GM12878 (cell line): ENCODE results near the gene GJA4. TPM values are rescaled to one million over a fixed set of nuclear protein-coding genes. Genes with fewer than 3 reads are reported as not detected.

Source experiments
- BHLHE40 ChIP-seq, 2 experiments: fragments of 450-650 bp in 1 of 2; IDR thresholded peaks; 2 replicates each; pipeline ENCODE4 v1.6.1; 2011 to 2017; ENCODE audit warnings: low read depth in 2 of 2, borderline replicate concordance in 1 of 2, improper control_type of control experiment in 1 of 2, low read length in 1 of 2, mild to moderate bottlenecking in 1 of 2
- FOXM1 ChIP-seq: IDR thresholded peaks from 2 replicates; pipeline ENCODE4 v1.6.1; 2012; ENCODE audit warnings: low read depth, mild to moderate bottlenecking, inconsistent platforms, low read length, moderate library complexity
- HCFC1 ChIP-seq: fragments of 150-350 bp; IDR thresholded peaks from 2 replicates; pipeline ENCODE4 v1.6.1; 2014; ENCODE audit warnings: low read length
- MEF2B ChIP-seq: fragments of 450-650 bp; IDR thresholded peaks from 2 replicates; pipeline ENCODE4 v1.6.1; 2018; ENCODE audit warnings: mild to moderate bottlenecking, moderate library complexity; ENCODE audit not compliant: partially characterized antibody, poor library complexity, severe bottlenecking
- MYB ChIP-seq: fragments of 150-350 bp; IDR thresholded peaks from 2 replicates; pipeline ENCODE4 v1.6.1; 2014; ENCODE audit warnings: mild to moderate bottlenecking, low read depth, low read length, borderline replicate concordance
- NBN ChIP-seq: fragments of 450-650 bp; IDR thresholded peaks from 2 replicates; pipeline ENCODE4 v1.6.1; 2016
- NRF1 ChIP-seq: conservative IDR thresholded peaks from 2 replicates; pipeline ENCODE4 v1.6.1; 2011; ENCODE audit warnings: mild to moderate bottlenecking, low read depth, low read length, improper control_type of control experiment
- RELA ChIP-seq: fragments of 450-650 bp; IDR thresholded peaks from 2 replicates; pipeline ENCODE4 v1.8.0; 2014; ENCODE audit warnings: borderline replicate concordance; ENCODE audit not compliant: partially characterized antibody
- ZBED1 ChIP-seq: IDR thresholded peaks from 2 replicates; pipeline ENCODE4 v1.6.1; 2016; ENCODE audit warnings: borderline replicate concordance
- ZNF207 ChIP-seq: fragments of 450-650 bp; IDR thresholded peaks from 2 replicates; pipeline ENCODE4 v1.6.1; 2014; ENCODE audit warnings: antibody characterized with exemption, mild to moderate bottlenecking, borderline replicate concordance
- polyA plus RNA-seq, 11 experiments: library from polyadenylated mRNA; depleted of rRNA in 4 of 11; unstranded in 6 of 11; stranded (reverse) in 5 of 11; fragments of >200 nt; fragmentation: Nextera tagmentation in 4 of 11; fragmentation: Illumina TruSeq in 1 of 11; extraction: Ambion mirVana in 4 of 11; extraction: Trizol in 1 of 11; gene quantifications; 1 replicate in 1 of 11; 2 replicates in 10 of 11; pipeline versions ENCODE4 v1.2.1 to v1.2.3, GENCODE V29; 2011 to 2016; ENCODE audit warnings: inconsistent platforms in 2 of 11, missing spikeins in 2 of 11, low read depth in 1 of 11
- total RNA-seq, 4 experiments: library from RNA; depleted of rRNA in 3 of 4; stranded (reverse); fragments of >200 nt in 3 of 4; fragmentation: Illumina TruSeq in 1 of 4; extraction: Trizol in 1 of 4; gene quantifications; 2 replicates each; pipeline versions ENCODE4 v1.2.1 to v1.2.3, GENCODE V29; 2013 to 2021
- TF ChIP-seq, protein P1 (sequence below): fragments of 150-350 bp; IDR thresholded peaks from 2 replicates; pipeline ENCODE4 v1.6.1; 2016; ENCODE audit warnings: low read depth, low read length

The GJA4 gene
- total and polyA plus RNA-seq, 10 of the 15 experiments (the other 5 are each of a cell fraction or from before 2014, with no cell fraction given) = 0.09 to 0.18 TPM; not detected in 8

- no peak for TF ChIP-seq HCFC1
- TF ChIP-seq MEF2B = no peak
- TF ChIP-seq BHLHE40 (IDR thresholded peaks at IDR 0.05; ENCODE audit: borderline replicate concordance in 1 of 2, low read depth in 2 of 2, low read length in 1 of 2) = no peak
- TF ChIP-seq NRF1 = no peak
- TF ChIP-seq, protein P1, sequence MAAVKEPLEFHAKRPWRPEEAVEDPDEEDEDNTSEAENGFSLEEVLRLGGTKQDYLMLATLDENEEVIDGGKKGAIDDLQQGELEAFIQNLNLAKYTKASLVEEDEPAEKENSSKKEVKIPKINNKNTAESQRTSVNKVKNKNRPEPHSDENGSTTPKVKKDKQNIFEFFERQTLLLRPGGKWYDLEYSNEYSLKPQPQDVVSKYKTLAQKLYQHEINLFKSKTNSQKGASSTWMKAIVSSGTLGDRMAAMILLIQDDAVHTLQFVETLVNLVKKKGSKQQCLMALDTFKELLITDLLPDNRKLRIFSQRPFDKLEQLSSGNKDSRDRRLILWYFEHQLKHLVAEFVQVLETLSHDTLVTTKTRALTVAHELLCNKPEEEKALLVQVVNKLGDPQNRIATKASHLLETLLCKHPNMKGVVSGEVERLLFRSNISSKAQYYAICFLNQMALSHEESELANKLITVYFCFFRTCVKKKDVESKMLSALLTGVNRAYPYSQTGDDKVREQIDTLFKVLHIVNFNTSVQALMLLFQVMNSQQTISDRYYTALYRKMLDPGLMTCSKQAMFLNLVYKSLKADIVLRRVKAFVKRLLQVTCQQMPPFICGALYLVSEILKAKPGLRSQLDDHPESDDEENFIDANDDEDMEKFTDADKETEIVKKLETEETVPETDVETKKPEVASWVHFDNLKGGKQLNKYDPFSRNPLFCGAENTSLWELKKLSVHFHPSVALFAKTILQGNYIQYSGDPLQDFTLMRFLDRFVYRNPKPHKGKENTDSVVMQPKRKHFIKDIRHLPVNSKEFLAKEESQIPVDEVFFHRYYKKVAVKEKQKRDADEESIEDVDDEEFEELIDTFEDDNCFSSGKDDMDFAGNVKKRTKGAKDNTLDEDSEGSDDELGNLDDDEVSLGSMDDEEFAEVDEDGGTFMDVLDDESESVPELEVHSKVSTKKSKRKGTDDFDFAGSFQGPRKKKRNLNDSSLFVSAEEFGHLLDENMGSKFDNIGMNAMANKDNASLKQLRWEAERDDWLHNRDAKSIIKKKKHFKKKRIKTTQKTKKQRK = no peak
- TF ChIP-seq RELA = no peak
- TF ChIP-seq ZBED1 = no peak
- no peak for TF ChIP-seq FOXM1
- TF ChIP-seq ZNF207 = no peak
- no peak for TF ChIP-seq NBN
- no peak for TF ChIP-seq MYB
These were observed 42.2 kb upstream of the GJA4 start (continued) for GRCh38 chr1:34750610-34751009.
